GM12872 (cell line): ENCODE results near the gene CYB561D1.

ENCODE experiments used
- TF ChIP-seq, protein P1 (sequence below): IDR thresholded peaks from 3 replicates; pipeline ENCODE4 v1.5.1; 2011; ENCODE audit warnings: low read depth, mild to moderate bottlenecking, low read length, moderate library complexity; ENCODE audit not compliant: insufficient read depth

The CYB561D1 gene

DNA sequence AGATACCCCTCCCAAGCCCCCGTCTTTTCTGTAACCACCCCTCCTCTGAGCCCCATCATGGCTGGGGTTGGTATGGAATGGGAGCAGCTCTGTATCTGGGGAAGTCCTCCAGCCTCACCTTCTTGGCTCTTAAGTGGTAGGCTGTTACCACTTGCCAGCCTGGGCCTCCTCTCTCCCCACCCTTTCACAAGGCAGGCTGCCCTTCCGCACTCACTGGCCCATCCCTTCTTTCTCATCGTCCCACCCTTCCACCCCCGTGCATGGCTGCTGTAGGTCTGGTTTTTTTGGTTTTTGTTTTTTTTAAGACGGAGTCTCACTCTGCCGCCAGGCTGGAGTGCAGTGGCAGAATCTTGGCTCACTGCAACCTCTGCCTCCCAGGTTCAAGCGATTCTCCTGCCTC lies 5.2 kb downstream of the CYB561D1 start:
- TF ChIP-seq, protein P1, sequence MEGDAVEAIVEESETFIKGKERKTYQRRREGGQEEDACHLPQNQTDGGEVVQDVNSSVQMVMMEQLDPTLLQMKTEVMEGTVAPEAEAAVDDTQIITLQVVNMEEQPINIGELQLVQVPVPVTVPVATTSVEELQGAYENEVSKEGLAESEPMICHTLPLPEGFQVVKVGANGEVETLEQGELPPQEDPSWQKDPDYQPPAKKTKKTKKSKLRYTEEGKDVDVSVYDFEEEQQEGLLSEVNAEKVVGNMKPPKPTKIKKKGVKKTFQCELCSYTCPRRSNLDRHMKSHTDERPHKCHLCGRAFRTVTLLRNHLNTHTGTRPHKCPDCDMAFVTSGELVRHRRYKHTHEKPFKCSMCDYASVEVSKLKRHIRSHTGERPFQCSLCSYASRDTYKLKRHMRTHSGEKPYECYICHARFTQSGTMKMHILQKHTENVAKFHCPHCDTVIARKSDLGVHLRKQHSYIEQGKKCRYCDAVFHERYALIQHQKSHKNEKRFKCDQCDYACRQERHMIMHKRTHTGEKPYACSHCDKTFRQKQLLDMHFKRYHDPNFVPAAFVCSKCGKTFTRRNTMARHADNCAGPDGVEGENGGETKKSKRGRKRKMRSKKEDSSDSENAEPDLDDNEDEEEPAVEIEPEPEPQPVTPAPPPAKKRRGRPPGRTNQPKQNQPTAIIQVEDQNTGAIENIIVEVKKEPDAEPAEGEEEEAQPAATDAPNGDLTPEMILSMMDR: no peak

DNA sequence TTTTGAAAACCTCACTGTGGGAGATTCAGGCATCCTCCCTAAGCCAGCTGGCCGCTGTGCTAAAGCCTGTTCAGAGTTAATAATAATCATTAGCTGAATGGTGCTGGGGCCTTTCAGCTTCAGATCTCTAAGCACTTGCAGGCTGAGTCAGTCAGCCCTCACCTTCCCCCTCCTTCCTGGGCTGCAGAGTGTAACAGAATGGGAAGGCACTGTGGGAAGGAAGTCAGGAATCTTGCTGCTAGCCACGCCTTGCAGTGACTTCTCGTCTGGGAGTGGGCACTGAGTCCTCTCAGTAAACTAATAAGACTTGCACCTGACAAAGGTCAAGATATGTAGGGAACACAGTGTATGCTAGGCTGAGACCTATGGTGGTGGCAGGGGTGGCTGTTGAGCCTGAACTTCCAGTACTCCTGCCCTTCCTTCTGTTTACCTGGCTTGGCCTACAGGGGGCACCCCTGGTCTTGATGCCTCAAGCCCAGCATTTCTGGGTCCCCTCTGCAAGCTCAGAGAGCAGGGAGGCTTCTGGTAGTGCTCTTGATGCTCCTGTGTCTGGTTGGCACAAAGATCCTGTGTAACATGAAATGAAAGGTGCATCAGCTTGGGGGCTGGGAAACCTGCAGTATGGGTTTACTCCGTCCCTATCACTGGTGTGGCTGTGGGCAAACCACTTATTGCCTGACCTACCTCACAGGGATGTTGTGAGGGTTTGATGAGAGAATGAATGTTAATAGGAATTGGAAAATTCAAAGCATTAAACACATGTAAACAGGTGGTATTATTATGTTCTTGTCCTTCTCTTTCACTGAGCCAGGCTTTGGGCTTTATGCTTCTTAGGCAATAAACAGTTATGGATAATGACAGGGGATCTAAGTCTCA lies 6.0 kb downstream of the CYB561D1 start:
- TF ChIP-seq, protein P1: peak; percentile 67

DNA sequence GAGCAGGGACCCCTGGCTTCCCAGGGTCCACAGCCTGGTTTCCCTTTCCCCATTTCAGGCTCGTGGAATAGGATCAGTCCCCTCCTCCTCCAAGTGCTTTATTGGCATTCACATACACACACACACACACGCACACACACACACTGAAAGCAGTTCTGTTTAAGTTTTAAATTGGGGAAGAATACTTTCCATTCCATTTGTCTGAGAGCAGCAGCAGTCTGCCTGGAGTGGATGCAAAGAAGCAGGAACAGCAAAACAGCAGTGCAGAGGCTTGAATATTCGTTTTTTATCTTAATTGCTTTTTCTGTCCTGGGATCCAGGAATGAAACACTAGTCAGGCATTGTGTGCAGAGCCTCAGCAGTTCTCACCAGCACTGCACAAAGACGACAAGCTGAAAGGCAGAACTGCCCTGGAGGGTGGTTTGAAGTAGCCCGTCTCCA lies 7.1 kb downstream of the CYB561D1 start:
- TF ChIP-seq, protein P1: no peak

DNA sequence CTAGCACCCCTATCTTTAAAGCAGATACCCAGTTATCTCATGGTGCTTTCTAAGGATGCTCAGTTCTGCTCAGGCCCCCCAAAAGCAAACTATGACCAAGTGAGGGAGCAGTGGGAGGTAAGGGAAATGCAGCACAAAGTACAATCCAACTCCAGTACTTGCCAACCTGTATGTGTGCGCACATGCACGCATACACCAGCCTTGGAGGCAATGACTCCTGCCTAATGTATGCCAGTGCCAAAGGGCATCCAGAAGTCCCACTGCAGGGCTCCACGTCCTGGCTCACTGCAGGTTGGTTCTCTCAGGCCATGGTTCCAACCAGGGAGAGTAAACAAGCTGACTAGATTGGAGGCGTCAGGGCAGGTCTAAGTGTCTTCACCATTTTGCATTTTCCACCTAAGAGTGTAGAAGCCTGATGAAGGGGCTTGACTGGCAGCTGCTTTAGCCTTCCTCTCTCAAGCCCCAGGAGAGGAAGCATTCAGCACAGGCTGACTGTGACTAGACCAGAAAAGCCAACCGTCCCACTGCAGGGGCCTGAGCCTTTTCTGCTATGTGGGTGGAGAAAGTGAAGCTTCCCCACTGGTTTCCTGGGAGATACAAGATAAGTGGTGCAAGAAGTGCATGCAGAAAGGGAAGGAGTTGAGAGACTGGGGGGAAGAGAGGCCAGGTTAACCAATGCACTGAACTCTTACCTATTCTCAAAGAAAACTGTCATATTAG lies 7.9 kb downstream of the CYB561D1 start:
- TF ChIP-seq, protein P1: no peak

DNA sequence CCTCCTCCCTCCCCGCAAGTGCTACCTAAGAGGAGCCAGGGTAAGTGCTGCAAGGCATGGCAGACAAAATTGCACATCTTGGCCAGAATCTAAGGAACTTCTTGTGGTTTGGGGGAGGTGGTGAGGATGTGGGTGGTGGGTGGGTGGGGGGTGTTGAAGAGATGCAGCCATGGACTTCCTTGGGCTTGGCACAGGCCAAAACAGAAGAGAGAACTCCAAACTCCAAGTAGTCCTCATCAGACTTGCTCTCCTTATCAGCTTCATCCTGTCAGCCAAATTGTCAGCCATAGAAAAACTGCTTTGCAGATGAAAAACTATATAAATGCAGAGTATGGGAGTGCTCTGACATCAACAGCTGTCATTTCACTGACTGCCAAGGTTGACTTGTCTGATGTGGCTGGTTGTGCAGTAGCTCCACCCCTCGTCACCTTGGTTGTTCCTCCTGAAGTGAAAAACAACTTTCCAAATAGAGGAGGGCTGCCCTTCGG lies 8.5 kb downstream of the CYB561D1 start:
- TF ChIP-seq, protein P1: no peak

DNA sequence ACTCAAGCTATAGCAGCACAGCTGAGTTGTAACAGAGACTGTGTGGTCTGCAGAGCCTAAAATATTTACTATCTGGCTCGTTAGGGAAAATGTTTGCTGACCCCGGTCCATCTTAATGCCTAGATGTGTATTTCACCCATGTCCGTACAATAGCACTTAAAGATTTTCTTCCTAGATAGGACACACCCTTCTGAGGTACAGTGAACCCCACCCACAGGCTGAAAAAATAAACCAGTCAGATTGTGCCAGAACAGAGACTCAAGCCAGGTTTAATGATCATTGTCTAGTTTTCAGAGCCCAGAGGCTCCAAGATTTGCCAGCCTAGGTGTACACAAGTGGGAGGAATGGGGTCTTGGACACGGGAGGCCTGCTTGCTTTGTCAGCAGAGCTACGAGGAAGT lies 10.0 kb downstream of the CYB561D1 start:
- TF ChIP-seq, protein P1: no peak

DNA sequence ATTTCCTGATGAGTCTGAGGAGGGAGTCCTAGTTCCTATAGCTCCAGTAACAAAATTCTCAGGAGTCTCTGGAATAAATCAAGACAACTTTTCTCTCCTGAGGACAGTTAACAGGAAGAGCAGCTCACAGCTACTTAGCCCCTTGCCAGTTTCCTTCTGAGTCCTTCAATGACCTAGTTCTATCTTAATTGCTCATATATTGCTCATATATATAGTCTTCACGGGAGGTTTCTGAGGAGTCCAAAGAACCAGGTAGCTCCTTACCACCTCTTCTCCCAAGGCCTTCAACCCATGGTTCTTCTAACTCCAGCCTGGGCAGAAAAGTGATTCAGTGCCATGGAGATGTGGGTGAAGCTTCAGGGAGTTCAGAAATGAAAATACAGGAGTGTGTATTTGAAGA lies 11.1 kb downstream of the CYB561D1 start:
- TF ChIP-seq, protein P1: no peak
